ENCODE measurements around the gene KLLN. TPM values are rescaled to one million over a fixed set of nuclear protein-coding genes. Genes with fewer than 3 reads are reported as not detected.

The KLLN gene
- total and polyA plus RNA-seq, 7 donors, result 0.14 to 0.92 (median 0.36) TPM

DNA sequence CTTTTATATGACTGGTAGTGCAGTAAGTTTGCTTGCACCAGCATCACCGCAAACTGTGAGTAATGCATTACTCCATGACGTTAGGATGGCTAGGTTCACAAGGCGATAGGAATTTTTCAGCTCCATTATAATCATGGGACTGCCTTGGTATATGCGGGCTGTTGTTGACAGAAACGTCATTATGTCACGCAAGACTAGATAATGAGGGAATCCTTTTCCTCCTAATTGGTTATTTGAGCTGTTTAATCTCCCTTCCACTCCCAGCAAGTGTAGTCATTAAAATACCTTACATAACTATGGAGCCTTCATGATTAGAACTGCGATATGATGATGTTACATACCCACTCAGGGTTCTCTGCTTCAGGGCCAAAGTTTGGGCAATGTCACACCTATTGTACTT lies 17.3 kb downstream of the KLLN start:
- 80 to 86% methylated on average over 7 of the region's 7 CpGs for WGBS, 2 donors
- intact Hi-C loops (cut with DNase I), result no loop called here
- no peaks in the 10 kb centered on the region for H3K36me3 ChIP-seq
- H3K9me3 ChIP-seq, result no peaks in the 10 kb centered on the region
- no peak for DNase-seq
- H3K4me1 ChIP-seq, result no peaks in the 10 kb centered on the region
- TF ChIP-seq POLR2A (IDR thresholded peaks at IDR 0.05), result no peak
- TF ChIP-seq, protein P1, sequence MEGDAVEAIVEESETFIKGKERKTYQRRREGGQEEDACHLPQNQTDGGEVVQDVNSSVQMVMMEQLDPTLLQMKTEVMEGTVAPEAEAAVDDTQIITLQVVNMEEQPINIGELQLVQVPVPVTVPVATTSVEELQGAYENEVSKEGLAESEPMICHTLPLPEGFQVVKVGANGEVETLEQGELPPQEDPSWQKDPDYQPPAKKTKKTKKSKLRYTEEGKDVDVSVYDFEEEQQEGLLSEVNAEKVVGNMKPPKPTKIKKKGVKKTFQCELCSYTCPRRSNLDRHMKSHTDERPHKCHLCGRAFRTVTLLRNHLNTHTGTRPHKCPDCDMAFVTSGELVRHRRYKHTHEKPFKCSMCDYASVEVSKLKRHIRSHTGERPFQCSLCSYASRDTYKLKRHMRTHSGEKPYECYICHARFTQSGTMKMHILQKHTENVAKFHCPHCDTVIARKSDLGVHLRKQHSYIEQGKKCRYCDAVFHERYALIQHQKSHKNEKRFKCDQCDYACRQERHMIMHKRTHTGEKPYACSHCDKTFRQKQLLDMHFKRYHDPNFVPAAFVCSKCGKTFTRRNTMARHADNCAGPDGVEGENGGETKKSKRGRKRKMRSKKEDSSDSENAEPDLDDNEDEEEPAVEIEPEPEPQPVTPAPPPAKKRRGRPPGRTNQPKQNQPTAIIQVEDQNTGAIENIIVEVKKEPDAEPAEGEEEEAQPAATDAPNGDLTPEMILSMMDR (IDR thresholded peaks at IDR 0.05), result no peak
- no peak for TF ChIP-seq EP300 (IDR thresholded peaks at IDR 0.05)
- TF ChIP-seq POLR2AphosphoS5 (IDR thresholded peaks at IDR 0.05), result no peak
- no peaks in the 10 kb centered on the region for H3K27me3 ChIP-seq
- H3K4me3 ChIP-seq, result no peak overlapping the region
- H3K27ac ChIP-seq, result no peak overlapping the region

DNA sequence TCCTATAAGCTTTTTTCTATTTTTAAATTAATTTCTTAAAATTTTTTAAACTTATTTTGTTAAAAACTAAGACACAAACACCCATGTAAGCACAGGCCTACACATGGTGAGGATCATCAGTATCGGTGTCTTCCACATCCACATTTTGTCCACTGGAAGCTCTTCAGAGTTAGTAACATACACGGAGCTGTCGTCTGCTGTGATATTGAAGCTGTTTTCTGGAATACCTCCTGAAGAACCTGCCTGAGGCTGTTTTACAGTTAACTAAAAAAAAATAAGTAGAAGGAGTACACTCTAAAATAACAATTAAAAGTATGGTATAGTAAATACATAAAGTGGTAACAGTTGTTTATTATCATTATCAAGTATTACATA lies 17.7 kb downstream of the KLLN start:
- 94 to 95% methylated on average over 3 of the region's 3 CpGs for WGBS, 2 donors
- no peak for DNase-seq
- intact Hi-C loops (cut with DNase I), result no loop called here
- Histone ChIP-seq H3K4me1 (no peaks in the 10 kb centered on the region), H3K27me3 (no peaks in the 10 kb centered on the region), H3K4me3 (no peak overlapping the region), H3K9me3 (no peaks in the 10 kb centered on the region), H3K36me3 (no peaks in the 10 kb centered on the region), H3K27ac (no peak overlapping the region)
- no peak for TF ChIP-seq POLR2AphosphoS5 (IDR thresholded peaks at IDR 0.05)

DNA sequence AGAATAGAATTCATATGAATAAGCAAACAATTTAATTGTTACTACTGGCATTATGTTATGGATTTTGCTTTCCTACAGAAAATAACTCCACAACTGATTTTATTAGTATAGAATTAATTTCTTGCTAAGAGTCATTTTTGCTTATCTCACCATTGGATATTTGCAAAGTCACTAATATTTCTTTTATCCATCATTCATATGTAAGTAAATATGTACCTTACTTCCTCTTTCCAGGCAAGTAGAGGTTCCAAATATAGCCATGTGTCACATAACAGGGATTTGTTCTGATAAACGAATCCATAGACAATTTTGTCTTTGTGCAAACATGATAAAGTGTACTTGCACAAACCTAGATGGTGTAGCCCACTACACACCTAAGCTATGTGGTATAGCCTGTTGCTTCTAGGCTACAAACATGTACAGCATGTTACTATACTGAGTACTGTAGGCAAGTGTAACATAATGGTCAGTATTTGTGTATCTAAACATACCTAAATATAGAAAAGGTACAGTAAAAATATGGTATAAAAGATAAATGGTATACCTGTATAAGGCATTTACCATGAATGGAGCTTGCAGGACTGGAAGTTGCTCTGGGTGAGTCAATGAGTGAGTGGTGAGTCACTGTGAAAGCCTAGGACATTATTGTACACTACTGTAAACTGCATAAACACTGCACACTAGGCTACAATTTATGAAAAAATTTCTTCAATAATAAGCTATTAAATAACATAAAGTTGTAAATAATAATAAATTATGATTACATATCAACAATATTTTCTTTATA lies 18.3 kb downstream of the KLLN start:
- H3K4me1 ChIP-seq, result no peaks in the 10 kb centered on the region
- no peaks in the 10 kb centered on the region for H3K27me3 ChIP-seq
- no peaks in the 10 kb centered on the region for H3K9me3 ChIP-seq
- DNase-seq, result no peak
- H3K4me3 ChIP-seq, result no peak overlapping the region
- intact Hi-C loops (cut with DNase I), result no loop called here
- no peaks in the 10 kb centered on the region for H3K36me3 ChIP-seq
- no peak overlapping the region for H3K27ac ChIP-seq
- 7 to 24% methylated on average over 1 of the region's 1 CpG for WGBS, 2 donors
- TF ChIP-seq, protein P1 (IDR thresholded peaks at IDR 0.05), result no peak
- TF ChIP-seq POLR2A (IDR thresholded peaks at IDR 0.05), result no peak

DNA sequence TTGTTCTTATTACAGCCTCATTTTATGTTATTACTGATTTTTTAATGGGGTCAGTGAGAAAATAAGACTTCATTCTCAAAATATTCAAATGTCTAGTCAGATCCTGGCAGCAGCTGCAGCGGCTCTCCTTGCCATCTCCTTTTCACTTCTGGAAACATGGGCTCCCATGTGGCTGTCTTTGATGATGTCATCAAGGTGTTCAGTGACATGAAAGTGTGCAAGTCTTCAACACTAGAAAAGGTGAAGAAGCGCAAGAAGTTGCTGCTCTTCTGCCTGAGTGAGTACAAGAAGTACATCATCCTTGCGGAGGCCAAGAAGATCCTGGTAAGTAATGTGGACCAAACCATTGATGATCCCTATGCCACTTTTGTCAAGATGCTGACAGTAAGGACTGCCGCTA lies 19.6 kb downstream of the KLLN start:
- 98% methylated on average over 4 of the region's 4 CpGs for WGBS, 2 donors
- no peak overlapping the region for H3K27ac ChIP-seq
- intact Hi-C loops (cut with DNase I), result no loop called here
- H3K4me1 ChIP-seq, result no peaks in the 10 kb centered on the region
- no peaks in the 10 kb centered on the region for H3K27me3 ChIP-seq
- no peaks in the 10 kb centered on the region for H3K36me3 ChIP-seq
- DNase-seq, result no peak
- TF ChIP-seq EP300 (IDR thresholded peaks at IDR 0.05) (no peak), POLR2A (IDR thresholded peaks at IDR 0.05) (no peak), POLR2AphosphoS5 (IDR thresholded peaks at IDR 0.05) (no peak)
- TF ChIP-seq, protein P1 (IDR thresholded peaks at IDR 0.05), result no peak
- H3K4me3 ChIP-seq, result no peak overlapping the region
- no peaks in the 10 kb centered on the region for H3K9me3 ChIP-seq

DNA sequence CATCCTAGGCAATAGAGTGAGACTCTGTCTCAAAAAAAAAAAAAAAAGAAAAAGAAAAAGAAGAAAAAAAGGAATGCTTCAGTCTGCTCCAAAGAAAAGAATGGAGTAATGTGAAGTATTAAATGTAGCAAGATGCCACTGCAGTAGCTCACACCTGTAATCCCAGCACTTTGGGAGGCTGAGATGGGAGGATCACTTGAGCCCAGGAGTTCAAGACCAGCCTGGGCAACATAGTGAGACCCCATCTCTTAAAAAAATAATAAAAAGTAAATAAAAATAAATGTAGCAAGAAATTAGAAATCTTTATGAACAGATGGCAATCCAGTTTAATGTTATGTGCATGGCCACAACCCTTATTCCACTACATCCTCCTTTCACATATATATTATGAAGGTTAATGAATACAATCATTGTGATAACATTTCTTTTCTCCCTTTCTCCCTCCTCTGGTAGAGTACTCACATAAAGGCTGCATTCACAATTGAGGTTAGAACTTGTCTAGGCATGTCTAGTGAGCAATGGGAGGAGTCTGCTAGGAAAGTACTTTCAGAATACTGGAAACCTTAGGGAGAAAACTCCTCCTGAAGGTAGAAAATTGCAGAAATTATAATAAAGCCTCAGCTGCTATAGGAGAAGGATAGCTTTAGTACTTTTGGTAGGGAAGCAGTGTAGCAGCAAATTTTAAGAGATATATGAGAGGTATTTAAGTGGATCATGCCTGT lies 20.4 kb downstream of the KLLN start:
- no peak overlapping the region for H3K4me3 ChIP-seq
- no peak for DNase-seq
- intact Hi-C loops (cut with DNase I), result no loop called here
- no peaks in the 10 kb centered on the region for H3K4me1 ChIP-seq
- no peaks in the 10 kb centered on the region for H3K36me3 ChIP-seq
- no peaks in the 10 kb centered on the region for H3K9me3 ChIP-seq
- H3K27me3 ChIP-seq, result no peaks in the 10 kb centered on the region
- H3K27ac ChIP-seq, result no peak overlapping the region
- no peak for TF ChIP-seq POLR2AphosphoS5 (IDR thresholded peaks at IDR 0.05)
- TF ChIP-seq, protein P1 (IDR thresholded peaks at IDR 0.05), result no peak
- TF ChIP-seq POLR2A (IDR thresholded peaks at IDR 0.05), result no peak
- TF ChIP-seq EP300 (IDR thresholded peaks at IDR 0.05), result no peak
